ENCODE results near the gene ASPM.

DNA sequence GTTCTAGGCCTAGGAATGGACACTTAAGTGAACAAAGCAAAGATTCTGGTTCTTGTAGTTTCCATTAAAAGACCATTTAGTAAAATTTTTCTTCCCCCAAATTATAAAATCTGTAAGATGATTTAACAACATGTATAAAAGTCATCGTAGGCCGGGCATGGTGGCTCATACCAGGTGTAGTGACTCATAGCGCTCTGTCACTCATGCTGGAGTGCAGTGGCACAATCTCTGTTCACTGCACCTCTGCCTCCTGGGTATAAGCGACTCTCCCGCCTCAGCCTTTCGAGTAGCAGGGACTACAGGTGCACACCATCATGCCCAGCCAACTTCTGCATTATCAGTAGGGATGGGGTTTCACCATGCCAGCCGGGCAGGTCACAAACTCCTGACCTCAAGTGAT lies 9.1 kb downstream of the ASPM start:
- TF ChIP-seq, protein P1, sequence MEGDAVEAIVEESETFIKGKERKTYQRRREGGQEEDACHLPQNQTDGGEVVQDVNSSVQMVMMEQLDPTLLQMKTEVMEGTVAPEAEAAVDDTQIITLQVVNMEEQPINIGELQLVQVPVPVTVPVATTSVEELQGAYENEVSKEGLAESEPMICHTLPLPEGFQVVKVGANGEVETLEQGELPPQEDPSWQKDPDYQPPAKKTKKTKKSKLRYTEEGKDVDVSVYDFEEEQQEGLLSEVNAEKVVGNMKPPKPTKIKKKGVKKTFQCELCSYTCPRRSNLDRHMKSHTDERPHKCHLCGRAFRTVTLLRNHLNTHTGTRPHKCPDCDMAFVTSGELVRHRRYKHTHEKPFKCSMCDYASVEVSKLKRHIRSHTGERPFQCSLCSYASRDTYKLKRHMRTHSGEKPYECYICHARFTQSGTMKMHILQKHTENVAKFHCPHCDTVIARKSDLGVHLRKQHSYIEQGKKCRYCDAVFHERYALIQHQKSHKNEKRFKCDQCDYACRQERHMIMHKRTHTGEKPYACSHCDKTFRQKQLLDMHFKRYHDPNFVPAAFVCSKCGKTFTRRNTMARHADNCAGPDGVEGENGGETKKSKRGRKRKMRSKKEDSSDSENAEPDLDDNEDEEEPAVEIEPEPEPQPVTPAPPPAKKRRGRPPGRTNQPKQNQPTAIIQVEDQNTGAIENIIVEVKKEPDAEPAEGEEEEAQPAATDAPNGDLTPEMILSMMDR (conservative IDR thresholded peaks at IDR 0.05 in 1 of 2, IDR thresholded peaks at IDR 0.05 in 1 of 2; ENCODE audit: low read depth in 1 of 2, low read length in 2 of 2), result no peak
- no peak for TF ChIP-seq EZH2 (IDR thresholded peaks at IDR 0.05; ENCODE audit: low read length, missing control alignments)

All from fibroblast of lung (primary cell).